Adrenal gland (tissue), 5 donors: ENCODE measurements around the gene EXOC3L1.

ENCODE experiments used
- POLR2A ChIP-seq, 2 donors: fragments of 450-650 bp; IDR thresholded peaks; one replicate each; pipeline ENCODE4 v1.6.1; 2017; ENCODE audit warnings: antibody characterized with exemption in 2 of 2, mild to moderate bottlenecking in 2 of 2, moderate library complexity in 1 of 2
- TF ChIP-seq, protein P1 (sequence below), 6 experiments: fragments of 450-650 bp in 4 of 6; fragments of 200-600 bp in 2 of 6; sonication (generic) in 1 of 6; IDR thresholded peaks; 1 replicate in 5 of 6; 2 replicates in 1 of 6; pipeline versions ENCODE4 v1.5.1 to v1.8.0; 2016 to 2021; ENCODE audit warnings: antibody characterized with exemption in 6 of 6, mild to moderate bottlenecking in 2 of 6, moderate library complexity in 1 of 6
- donor health status: DM: no; HTN: no; CAD: no.

DNA sequence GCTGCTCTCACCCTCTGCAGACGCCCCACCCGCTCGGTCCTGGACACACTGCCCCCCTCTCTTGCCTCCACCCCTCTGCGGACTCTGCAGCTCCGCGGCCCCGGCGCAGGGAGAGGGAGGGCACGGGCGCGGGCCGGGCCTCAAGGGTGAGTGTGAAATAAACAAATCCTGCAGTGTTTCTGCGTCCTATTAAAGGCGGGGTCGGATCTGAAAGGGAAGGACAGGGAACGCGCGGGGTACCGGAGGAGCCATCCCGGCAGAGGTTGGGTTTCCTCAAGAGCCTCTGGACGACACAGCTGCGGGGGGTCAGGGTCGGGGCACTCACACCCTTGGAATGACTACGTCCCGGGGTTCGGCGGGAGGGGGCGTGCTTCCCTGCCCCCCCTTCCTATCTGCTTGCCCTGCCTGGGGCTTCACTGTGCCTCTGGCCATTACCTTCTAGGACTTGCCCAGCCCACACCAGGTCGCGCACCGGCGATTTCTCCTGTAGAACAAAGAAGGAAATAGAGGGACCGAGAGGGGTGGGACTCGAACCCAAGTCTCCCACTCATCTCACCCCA, 25.9 kb downstream of the EXOC3L1 start:
- TF ChIP-seq POLR2A (IDR thresholded peaks at IDR 0.05), result peak in 1 of 2 donors; percentile 3
- TF ChIP-seq, protein P1, sequence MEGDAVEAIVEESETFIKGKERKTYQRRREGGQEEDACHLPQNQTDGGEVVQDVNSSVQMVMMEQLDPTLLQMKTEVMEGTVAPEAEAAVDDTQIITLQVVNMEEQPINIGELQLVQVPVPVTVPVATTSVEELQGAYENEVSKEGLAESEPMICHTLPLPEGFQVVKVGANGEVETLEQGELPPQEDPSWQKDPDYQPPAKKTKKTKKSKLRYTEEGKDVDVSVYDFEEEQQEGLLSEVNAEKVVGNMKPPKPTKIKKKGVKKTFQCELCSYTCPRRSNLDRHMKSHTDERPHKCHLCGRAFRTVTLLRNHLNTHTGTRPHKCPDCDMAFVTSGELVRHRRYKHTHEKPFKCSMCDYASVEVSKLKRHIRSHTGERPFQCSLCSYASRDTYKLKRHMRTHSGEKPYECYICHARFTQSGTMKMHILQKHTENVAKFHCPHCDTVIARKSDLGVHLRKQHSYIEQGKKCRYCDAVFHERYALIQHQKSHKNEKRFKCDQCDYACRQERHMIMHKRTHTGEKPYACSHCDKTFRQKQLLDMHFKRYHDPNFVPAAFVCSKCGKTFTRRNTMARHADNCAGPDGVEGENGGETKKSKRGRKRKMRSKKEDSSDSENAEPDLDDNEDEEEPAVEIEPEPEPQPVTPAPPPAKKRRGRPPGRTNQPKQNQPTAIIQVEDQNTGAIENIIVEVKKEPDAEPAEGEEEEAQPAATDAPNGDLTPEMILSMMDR (IDR thresholded peaks at IDR 0.05), result no peak
